Measurements from ENCODE around the gene TMEM247. TPM values are rescaled to one million over a fixed set of nuclear protein-coding genes. Genes with fewer than 3 reads are reported as not detected.

Gene TMEM247
- total RNA-seq, 4 donors from 2014 or later, result not detected

GRCh38 chr2:46495231-46496030 lies 16.1 kb downstream of the TMEM247 start:
- Histone ChIP-seq H3K27ac (no peak overlapping the region), H3K4me1 (peaks cover 0 to 7% (median 3%) of the 10 kb centered on the region in 4 donors)
- no peak for DNase-seq

GRCh38 chr2:46497766-46498165 lies 18.4 kb downstream of the TMEM247 start:
- Histone ChIP-seq H3K36me3 (no peaks in the 10 kb centered on the region), H3K9me3 (no peaks in the 10 kb centered on the region), H3K27me3 (no peaks in the 10 kb centered on the region), H3K4me3 (no peak overlapping the region), H3K27ac (no peak overlapping the region), H3K4me1 (peaks cover 0 to 7% (median 0%) of the 10 kb centered on the region in 4 donors)
- TF ChIP-seq CTCF (IDR thresholded peaks at IDR 0.05) (no peak), POLR2A (IDR thresholded peaks at IDR 0.05) (no peak)
- DNase-seq, result no peak

More at GRCh38 chr2:46495231-46496030, 16.1 kb downstream of the TMEM247 start:
- no peak for TF ChIP-seq CTCF (IDR thresholded peaks at IDR 0.05)
- no peak for TF ChIP-seq POLR2A (IDR thresholded peaks at IDR 0.05)
- Histone ChIP-seq H3K27me3 (no peaks in the 10 kb centered on the region), H3K9me3 (no peaks in the 10 kb centered on the region), H3K4me3 (no peak overlapping the region), H3K36me3 (no peaks in the 10 kb centered on the region)

GRCh38 chr2:46498681-46499080 lies 19.3 kb downstream of the TMEM247 start:
- Histone ChIP-seq H3K27ac (no peak overlapping the region), H3K4me3 (no peak overlapping the region), H3K36me3 (no peaks in the 10 kb centered on the region), H3K9me3 (no peaks in the 10 kb centered on the region), H3K4me1 (peaks cover 0 to 7% (median 0%) of the 10 kb centered on the region in 4 donors), H3K27me3 (no peaks in the 10 kb centered on the region)
- TF ChIP-seq CTCF (IDR thresholded peaks at IDR 0.05), result no peak
- TF ChIP-seq POLR2A (IDR thresholded peaks at IDR 0.05), result no peak
- no peak for DNase-seq

GRCh38 chr2:46499392-46499785 lies 20.0 kb downstream of the TMEM247 start:
- Histone ChIP-seq H3K27me3 (no peaks in the 10 kb centered on the region), H3K4me1 (peaks cover 0 to 7% (median 0%) of the 10 kb centered on the region in 4 donors), H3K4me3 (peak overlapping the region; percentile 49 to 58 (median 52)), H3K9me3 (no peaks in the 10 kb centered on the region), H3K27ac (peak overlapping the region; percentile 60 to 82 (median 70)), H3K36me3 (no peaks in the 10 kb centered on the region)
- TF ChIP-seq POLR2A (IDR thresholded peaks at IDR 0.05), result no peak
- DNase-seq, result no peak

- no peak for TF ChIP-seq CTCF (IDR thresholded peaks at IDR 0.05)
- no peak for TF ChIP-seq POLR2A (IDR thresholded peaks at IDR 0.05)
- Histone ChIP-seq H3K4me3 (no peak overlapping the region), H3K27me3 (no peaks in the 10 kb centered on the region), H3K27ac (peak overlapping the region in 1 of 4 donors; percentile 73), H3K4me1 (peaks cover 0 to 7% (median 0%) of the 10 kb centered on the region in 4 donors), H3K9me3 (no peaks in the 10 kb centered on the region), H3K36me3 (no peaks in the 10 kb centered on the region)
- no peak for DNase-seq
Observed at GRCh38 chr2:46500801-46501200, 21.4 kb downstream of the TMEM247 start.

- no peaks in the 10 kb centered on the region for H3K9me3 ChIP-seq
- TF ChIP-seq CTCF (IDR thresholded peaks at IDR 0.05) (no peak), POLR2A (IDR thresholded peaks at IDR 0.05) (no peak)
- H3K4me3 ChIP-seq, result no peak overlapping the region
- H3K27me3 ChIP-seq, result no peaks in the 10 kb centered on the region
- no peak for DNase-seq
- peaks cover 0 to 7% (median 0%) of the 10 kb centered on the region in 4 donors for H3K4me1 ChIP-seq
- no peak overlapping the region for H3K27ac ChIP-seq
- no peaks in the 10 kb centered on the region for H3K36me3 ChIP-seq
Observed at GRCh38 chr2:46502291-46502885, 23.0 kb downstream of the TMEM247 start.

Data from Peyer's patch (tissue), 4 donors.